GM12864 (cell line): ENCODE results near the gene SFT2D1.

Source experiments
- DNase-seq: peaks from one replicate; pipeline ENCODE4 v3.0.0-alpha.2; 2011; ENCODE audit warnings: low read depth
- H3K4me3 ChIP-seq: 2 replicates; pipeline ENCODE4 v1.5.1; 2011; ENCODE audit warnings: mild to moderate bottlenecking, low read depth, low read length, control low read depth
- TF ChIP-seq, protein P1 (sequence below): IDR thresholded peaks from 2 replicates; pipeline ENCODE4 v1.5.1; 2011; ENCODE audit warnings: low read depth, mild to moderate bottlenecking, moderate library complexity, low read length, control low read depth, inconsistent platforms; ENCODE audit errors: missing control alignments

The SFT2D1 gene

DNA sequence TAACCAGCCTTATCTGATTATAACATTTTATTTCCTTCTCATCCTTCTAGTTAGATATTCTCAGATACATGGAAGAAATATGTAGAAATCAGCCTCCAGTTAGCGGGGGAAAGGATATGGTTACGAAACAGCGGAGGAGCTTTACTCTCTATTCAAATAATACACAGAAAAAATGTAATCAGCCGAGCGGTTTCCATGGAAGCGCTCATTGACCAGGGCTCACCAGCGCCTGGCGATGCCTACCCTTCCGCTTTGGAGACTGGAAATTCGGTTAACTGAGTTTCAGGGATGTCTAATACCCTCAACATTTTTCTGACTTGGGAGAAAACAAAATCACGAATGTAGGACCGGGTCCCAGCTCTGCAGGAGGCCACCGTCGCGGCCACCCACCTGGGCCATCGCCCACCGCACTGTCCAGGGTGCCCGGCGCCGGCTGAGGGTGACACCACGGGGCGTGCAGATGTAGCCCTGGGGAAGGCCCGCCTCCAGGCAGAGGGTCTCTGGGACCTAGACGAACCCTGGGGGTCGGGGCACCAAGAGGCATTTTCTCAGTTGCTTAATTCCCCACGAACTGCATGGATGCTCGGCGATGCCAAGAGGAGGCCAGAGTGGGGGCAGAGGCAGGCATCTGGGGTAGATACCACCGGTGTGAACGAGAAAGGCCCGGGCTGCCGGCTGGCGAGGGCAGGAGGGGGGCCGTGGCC is 35.8 kb downstream of the SFT2D1 start:
- DNase-seq: no peak
- H3K4me3 ChIP-seq: no peak overlapping the region; the same call in 1 of the 2 replicates
- TF ChIP-seq, protein P1, sequence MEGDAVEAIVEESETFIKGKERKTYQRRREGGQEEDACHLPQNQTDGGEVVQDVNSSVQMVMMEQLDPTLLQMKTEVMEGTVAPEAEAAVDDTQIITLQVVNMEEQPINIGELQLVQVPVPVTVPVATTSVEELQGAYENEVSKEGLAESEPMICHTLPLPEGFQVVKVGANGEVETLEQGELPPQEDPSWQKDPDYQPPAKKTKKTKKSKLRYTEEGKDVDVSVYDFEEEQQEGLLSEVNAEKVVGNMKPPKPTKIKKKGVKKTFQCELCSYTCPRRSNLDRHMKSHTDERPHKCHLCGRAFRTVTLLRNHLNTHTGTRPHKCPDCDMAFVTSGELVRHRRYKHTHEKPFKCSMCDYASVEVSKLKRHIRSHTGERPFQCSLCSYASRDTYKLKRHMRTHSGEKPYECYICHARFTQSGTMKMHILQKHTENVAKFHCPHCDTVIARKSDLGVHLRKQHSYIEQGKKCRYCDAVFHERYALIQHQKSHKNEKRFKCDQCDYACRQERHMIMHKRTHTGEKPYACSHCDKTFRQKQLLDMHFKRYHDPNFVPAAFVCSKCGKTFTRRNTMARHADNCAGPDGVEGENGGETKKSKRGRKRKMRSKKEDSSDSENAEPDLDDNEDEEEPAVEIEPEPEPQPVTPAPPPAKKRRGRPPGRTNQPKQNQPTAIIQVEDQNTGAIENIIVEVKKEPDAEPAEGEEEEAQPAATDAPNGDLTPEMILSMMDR: no peak

DNA sequence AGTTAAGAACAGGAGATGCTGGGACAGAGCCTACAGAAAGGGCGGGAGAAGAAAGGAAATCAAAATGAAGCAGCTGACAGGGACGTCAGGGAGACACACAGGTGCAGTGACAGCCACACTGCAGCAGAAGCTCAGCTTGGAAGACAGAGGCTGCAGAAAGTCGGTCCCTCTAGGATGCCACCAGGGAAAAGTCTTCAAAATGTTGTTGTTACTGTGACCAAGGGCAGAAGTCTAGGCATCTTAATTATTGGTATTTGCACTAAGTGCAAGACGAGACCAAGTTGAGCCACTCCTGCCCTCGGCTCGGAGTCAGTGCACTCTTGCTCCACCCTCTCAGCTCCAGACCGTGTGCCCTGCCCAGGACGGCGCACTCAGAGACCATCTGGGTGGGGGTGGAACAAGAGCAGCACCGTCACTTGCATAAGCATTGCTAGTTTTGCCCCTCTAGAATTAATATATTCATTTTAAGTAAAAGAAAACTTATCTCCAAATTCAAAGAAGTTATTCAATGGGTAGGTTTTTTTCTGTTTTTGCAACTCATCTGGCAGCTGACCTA is 36.7 kb downstream of the SFT2D1 start:
- DNase-seq: no peak
- H3K4me3 ChIP-seq: no peak overlapping the region
- TF ChIP-seq, protein P1: no peak

DNA sequence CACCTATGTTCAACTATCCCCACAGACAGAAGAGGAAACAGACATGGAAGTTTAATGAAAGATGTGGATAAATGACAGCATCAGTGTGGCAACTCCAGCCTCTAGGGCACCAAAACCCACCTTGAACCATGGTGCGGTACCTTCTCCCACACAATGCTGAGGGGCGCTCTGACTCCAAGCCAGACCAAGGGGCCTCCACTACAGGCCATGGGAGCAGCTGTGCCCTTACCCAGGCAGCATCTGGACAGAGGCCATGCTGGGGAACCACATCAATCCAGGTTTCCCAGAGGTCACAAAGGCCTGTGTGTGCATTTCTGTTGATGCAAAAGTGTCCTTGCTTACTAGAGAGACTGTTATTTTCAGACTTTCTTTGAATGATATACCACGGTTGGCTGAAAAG is 38.2 kb downstream of the SFT2D1 start:
- TF ChIP-seq, protein P1: no peak
- H3K4me3 ChIP-seq: no peak overlapping the region

DNA sequence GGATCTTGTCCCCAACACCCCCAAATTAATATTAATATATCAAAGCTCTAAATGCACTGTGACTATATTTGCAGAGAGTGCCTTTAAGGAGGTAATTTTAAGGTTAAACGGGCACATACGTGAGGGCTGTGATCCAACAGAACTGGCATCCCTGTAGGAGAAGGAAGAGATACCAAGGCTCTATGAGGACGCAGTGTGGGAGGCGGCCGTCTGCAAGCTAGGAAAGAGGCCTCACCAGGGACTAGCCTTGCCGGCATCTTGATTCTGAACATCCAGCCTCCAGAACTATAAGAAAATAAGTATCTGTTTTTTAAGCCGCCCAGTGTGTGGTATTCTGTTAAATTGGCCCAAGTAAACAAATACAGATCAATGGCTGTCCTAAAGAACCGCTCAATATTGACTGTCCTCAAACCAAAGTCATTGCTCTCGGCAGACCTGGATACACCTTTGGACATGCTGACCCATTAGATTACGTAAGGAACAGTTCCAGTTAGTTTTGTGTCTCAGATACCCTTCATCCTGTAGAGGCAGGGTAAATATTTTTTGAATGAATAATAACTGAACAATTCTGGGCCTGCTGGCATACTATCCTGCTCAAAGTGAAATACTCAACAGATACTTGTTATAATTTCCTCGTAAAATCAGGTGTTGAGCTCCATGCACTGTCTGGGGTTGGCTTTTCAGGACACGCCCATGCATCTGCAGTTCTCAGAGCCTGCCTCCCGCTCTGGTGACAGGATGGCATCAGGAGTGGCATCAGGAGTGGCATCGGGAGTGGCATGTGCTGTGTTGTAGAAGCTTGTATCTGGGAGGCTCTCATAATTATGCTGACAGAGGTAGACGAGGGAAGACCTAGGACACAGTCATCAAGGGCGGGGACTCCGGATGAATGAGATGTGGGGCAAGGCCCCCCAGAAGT is 40.5 kb downstream of the SFT2D1 start:
- DNase-seq: no peak
- TF ChIP-seq, protein P1: no peak
- H3K4me3 ChIP-seq: no peak overlapping the region

More for the DNA sequence above, 38.2 kb downstream of the SFT2D1 start:
- DNase-seq: no peak

DNA sequence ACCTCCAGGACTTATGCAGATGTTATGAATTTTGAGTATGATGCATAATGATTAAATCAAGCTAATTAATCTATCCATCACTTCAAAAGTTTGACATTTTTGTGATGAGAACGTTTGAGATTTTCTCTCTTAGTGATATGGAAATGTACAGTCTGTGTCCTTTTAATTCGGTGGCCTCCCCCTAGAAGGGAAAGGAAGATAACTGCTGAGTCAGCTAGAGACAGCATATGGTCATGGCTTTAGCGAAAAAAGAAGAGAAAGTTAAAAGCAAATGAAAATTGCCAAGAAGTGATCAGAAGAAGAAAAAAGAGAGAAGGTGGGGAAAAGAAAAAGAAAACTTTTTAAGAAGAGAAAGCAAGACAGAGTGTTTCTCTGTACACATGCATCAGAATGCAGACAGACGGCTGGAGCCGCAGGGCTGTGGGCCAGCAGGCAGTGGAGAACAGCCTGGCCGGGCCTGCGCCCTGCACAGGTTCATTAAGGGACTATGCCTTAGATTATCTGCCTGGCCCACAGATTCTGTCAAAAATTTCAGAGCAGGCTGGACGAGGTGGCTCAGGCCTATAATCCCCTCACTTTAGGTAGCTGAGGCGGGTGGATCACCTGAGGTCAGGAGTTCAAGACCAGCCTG is 41.9 kb downstream of the SFT2D1 start:
- DNase-seq: no peak
- no peak overlapping the region for H3K4me3 ChIP-seq
- TF ChIP-seq, protein P1: no peak

DNA sequence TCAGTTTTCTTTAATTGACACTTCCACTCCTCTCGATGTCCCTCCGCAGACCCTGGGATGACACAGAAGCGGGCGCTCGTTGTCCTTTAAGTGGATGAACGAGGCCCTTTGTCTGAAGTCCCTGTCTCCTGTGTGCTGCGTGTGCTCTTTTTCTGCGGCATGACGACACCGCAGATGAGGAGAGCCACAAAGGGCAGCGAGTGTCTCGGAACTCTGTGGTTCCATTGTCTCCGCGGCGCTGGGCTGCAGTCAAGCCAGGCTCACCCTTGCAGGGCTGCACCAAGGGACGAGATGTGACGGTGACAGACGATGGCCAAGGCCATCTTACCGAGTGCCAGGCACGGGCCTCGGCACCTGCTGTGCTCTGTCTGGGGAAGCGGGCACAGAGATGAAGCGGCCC is 44.7 kb downstream of the SFT2D1 start:
- TF ChIP-seq, protein P1: no peak
- no peak for DNase-seq
- H3K4me3 ChIP-seq: no peak overlapping the region
